WTC11 (cell line): ENCODE results near the gene MYPN. TPM values are rescaled to one million over a fixed set of nuclear protein-coding genes. Genes with fewer than 3 reads are reported as not detected.

Experiments
- ATAC-seq: fragments of 200-7000 bp; cut with Tn5 transposase; 2 replicates; pipeline ENCODE4 v1.10.0; 2021; ENCODE audit warnings: mild to moderate bottlenecking, moderate library complexity
- CTCF ChIA-PET: fragments of 300-600 bp; sonication (Branson Sonifier 250); formaldehyde crosslinking; loops from one replicate; lab custom pipeline; 2021; ENCODE audit warnings: antibody characterized with exemption; lab: Charles Lee
- POLR2A ChIA-PET: fragments of 350-600 bp; sonication (Branson Sonifier 250); formaldehyde crosslinking; loops from one replicate; lab custom pipeline; 2021; ENCODE audit warnings: antibody characterized with exemption; lab: Charles Lee
- DNase-seq: peaks from one replicate; pipeline ENCODE4 v3.0.0; 2021; ENCODE audit warnings: low spot score
- H3K27ac Mint-ChIP-seq: 2 replicates; pipeline ENCODE4 v1.8.0; 2021; ENCODE audit warnings: mixed read lengths
- H3K27me3 Mint-ChIP-seq: 2 replicates; pipeline ENCODE4 v1.8.0; 2021; ENCODE audit warnings: low read depth, mild to moderate bottlenecking, moderate library complexity, mixed read lengths
- H3K36me3 Mint-ChIP-seq: 2 replicates; pipeline ENCODE4 v1.8.0; 2021; ENCODE audit warnings: mixed read lengths
- H3K4me1 Mint-ChIP-seq: 2 replicates; pipeline ENCODE4 v1.8.0; 2022; ENCODE audit warnings: mixed read lengths
- H3K4me3 Mint-ChIP-seq: 2 replicates; pipeline ENCODE4 v1.8.0; 2021; ENCODE audit warnings: mild to moderate bottlenecking, moderate library complexity, mixed read lengths
- H3K9me3 Mint-ChIP-seq: 2 replicates; pipeline ENCODE4 v1.8.0; 2021; ENCODE audit warnings: mixed read lengths
- FOXK1 ChIP-seq: sonication (generic); formaldehyde crosslinking; IDR thresholded peaks from 2 replicates; pipeline ENCODE4 v1.8.0; 2022; ENCODE audit warnings: mild to moderate bottlenecking, moderate library complexity, missing genetic modification reagents
- JAZF1 ChIP-seq: fragments of 250-450 bp; sonication (Bioruptor Pico); IDR thresholded peaks from 2 replicates; pipeline ENCODE4 v1.9.0; 2021; ENCODE audit warnings: moderate library complexity, mild to moderate bottlenecking, inconsistent platforms
- KAT7 ChIP-seq: sonication (generic); formaldehyde crosslinking; IDR thresholded peaks from 2 replicates; pipeline ENCODE4 v1.8.1; 2023; ENCODE audit warnings: missing genetic modification reagents, mild to moderate bottlenecking, borderline replicate concordance
- SP1 ChIP-seq: sonication (generic); formaldehyde crosslinking; conservative IDR thresholded peaks from 2 replicates; pipeline ENCODE4 v1.8.1; 2022; ENCODE audit warnings: missing genetic modification reagents
- TCF7 ChIP-seq: sonication (generic); formaldehyde crosslinking; IDR thresholded peaks from 2 replicates; pipeline ENCODE4 v1.8.0; 2022; ENCODE audit warnings: mild to moderate bottlenecking, low read depth, missing genetic modification reagents, moderate library complexity
- TP53 ChIP-seq: sonication (generic); formaldehyde crosslinking; IDR thresholded peaks from 2 replicates; pipeline ENCODE4 v1.8.1; 2023; ENCODE audit warnings: mild to moderate bottlenecking, missing genetic modification reagents
- ZNF138 ChIP-seq: sonication (generic); formaldehyde crosslinking; conservative IDR thresholded peaks from 2 replicates; pipeline ENCODE4 v1.8.1; 2022; ENCODE audit warnings: mild to moderate bottlenecking, moderate library complexity, missing genetic modification reagents
- ZNF263 ChIP-seq: sonication (generic); formaldehyde crosslinking; IDR thresholded peaks from 2 replicates; pipeline ENCODE4 v1.8.1; 2022; ENCODE audit warnings: low read depth, mild to moderate bottlenecking, moderate library complexity, missing genetic modification reagents
- ZNF671 ChIP-seq: fragments of 250-450 bp; sonication (Bioruptor Pico); IDR thresholded peaks from 2 replicates; pipeline ENCODE4 v1.8.0; 2021; ENCODE audit warnings: mild to moderate bottlenecking
- total RNA-seq: library from RNA; stranded (reverse); gene quantifications from 3 replicates; pipeline ENCODE4 v1.2.3, GENCODE V29; 2021
- TF ChIP-seq, protein P1 (sequence below): sonication (generic); formaldehyde crosslinking; IDR thresholded peaks from 2 replicates; pipeline ENCODE4 v1.8.0; 2023; ENCODE audit warnings: missing genetic modification reagents, mild to moderate bottlenecking, borderline replicate concordance
- TF ChIP-seq, protein P2 (sequence below): sonication (generic); formaldehyde crosslinking; IDR thresholded peaks from 2 replicates; pipeline ENCODE4 v1.8.1; 2022; ENCODE audit warnings: mild to moderate bottlenecking, moderate library complexity, missing genetic modification reagents
- TF ChIP-seq, protein P3 (sequence below): sonication (generic); formaldehyde crosslinking; IDR thresholded peaks from 2 replicates; pipeline ENCODE4 v1.8.0; 2023; ENCODE audit warnings: missing genetic modification reagents
- TF ChIP-seq, protein P4 (sequence below): fragments of 250-450 bp; sonication (Bioruptor Pico); IDR thresholded peaks from 2 replicates; pipeline ENCODE4 v1.9.0; 2021; ENCODE audit warnings: mild to moderate bottlenecking
- TF ChIP-seq, protein P5 (sequence below): sonication (generic); formaldehyde crosslinking; IDR thresholded peaks from 2 replicates; pipeline ENCODE4 v1.8.1; 2022; ENCODE audit warnings: missing genetic modification reagents, borderline replicate concordance
- TF ChIP-seq, protein P6 (sequence below): sonication (generic); formaldehyde crosslinking; IDR thresholded peaks from 2 replicates; pipeline ENCODE4 v1.8.1; 2022; ENCODE audit warnings: mild to moderate bottlenecking, missing genetic modification reagents, moderate library complexity, borderline replicate concordance
- TF ChIP-seq, protein P7 (sequence below): sonication (generic); formaldehyde crosslinking; IDR thresholded peaks from 2 replicates; pipeline ENCODE4 v1.8.0; 2023; ENCODE audit warnings: mild to moderate bottlenecking, missing genetic modification reagents

Gene MYPN
- total RNA-seq, 1 experiment from 2014 or later, result not detected

DNA sequence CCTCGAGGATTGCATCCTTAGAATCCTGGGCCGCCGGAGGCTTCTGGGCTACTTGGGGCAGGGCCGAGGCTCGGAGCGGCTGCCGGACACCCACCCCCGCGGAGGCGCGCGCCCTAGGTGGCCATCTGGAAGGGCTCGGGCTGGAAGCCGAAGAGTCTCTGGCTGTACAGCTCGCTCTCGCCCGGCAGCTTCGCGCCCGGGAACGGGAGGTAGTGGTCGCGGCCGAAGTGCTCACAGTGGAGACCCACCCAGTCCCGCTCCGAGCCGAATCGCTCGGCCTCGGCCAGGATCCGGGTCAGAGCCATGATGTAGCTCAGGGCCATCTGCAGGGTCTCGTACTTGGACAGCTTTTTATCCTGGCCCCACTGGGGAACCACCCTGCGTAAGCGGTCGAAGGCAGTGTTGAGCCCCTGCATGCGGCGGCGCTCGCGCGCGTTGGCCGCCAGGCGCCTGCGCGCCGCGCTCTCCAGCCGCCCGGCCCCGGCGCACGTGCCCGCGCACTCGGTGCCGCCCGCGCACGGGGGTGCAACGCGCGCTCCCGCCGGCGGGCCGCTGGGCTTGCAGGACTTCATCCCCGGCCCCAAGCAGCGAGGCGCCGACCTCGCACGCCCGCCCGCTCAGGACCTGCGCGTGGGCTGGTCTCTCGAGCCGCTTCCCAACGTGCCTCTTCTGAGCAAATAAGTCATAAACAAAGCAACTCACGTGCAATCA lies 122.0 kb downstream of the MYPN start (continued):
- TF ChIP-seq, protein P1, sequence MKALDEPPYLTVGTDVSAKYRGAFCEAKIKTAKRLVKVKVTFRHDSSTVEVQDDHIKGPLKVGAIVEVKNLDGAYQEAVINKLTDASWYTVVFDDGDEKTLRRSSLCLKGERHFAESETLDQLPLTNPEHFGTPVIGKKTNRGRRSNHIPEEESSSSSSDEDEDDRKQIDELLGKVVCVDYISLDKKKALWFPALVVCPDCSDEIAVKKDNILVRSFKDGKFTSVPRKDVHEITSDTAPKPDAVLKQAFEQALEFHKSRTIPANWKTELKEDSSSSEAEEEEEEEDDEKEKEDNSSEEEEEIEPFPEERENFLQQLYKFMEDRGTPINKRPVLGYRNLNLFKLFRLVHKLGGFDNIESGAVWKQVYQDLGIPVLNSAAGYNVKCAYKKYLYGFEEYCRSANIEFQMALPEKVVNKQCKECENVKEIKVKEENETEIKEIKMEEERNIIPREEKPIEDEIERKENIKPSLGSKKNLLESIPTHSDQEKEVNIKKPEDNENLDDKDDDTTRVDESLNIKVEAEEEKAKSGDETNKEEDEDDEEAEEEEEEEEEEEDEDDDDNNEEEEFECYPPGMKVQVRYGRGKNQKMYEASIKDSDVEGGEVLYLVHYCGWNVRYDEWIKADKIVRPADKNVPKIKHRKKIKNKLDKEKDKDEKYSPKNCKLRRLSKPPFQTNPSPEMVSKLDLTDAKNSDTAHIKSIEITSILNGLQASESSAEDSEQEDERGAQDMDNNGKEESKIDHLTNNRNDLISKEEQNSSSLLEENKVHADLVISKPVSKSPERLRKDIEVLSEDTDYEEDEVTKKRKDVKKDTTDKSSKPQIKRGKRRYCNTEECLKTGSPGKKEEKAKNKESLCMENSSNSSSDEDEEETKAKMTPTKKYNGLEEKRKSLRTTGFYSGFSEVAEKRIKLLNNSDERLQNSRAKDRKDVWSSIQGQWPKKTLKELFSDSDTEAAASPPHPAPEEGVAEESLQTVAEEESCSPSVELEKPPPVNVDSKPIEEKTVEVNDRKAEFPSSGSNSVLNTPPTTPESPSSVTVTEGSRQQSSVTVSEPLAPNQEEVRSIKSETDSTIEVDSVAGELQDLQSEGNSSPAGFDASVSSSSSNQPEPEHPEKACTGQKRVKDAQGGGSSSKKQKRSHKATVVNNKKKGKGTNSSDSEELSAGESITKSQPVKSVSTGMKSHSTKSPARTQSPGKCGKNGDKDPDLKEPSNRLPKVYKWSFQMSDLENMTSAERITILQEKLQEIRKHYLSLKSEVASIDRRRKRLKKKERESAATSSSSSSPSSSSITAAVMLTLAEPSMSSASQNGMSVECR, result peak; percentile 68; the same call in 1 of the 2 replicates
- 0 out of 2 replicates have a peak, but pooled peaks have one; percentile 5 for TF ChIP-seq FOXK1 (CRISPR knock-in tag)
- TF ChIP-seq, protein P2, sequence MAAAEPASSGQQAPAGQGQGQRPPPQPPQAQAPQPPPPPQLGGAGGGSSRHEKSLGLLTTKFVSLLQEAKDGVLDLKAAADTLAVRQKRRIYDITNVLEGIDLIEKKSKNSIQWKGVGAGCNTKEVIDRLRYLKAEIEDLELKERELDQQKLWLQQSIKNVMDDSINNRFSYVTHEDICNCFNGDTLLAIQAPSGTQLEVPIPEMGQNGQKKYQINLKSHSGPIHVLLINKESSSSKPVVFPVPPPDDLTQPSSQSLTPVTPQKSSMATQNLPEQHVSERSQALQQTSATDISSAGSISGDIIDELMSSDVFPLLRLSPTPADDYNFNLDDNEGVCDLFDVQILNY, result peak; percentile 34
- TF ChIP-seq, protein P3, sequence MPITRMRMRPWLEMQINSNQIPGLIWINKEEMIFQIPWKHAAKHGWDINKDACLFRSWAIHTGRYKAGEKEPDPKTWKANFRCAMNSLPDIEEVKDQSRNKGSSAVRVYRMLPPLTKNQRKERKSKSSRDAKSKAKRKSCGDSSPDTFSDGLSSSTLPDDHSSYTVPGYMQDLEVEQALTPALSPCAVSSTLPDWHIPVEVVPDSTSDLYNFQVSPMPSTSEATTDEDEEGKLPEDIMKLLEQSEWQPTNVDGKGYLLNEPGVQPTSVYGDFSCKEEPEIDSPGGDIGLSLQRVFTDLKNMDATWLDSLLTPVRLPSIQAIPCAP (CRISPR knock-in tag), result 0 out of 2 replicates have a peak, but pooled peaks have one; percentile 13
- TF ChIP-seq ZNF138 (CRISPR knock-in tag), result no peak
- 0 out of 2 replicates have a peak, but pooled peaks have one; percentile 24 for TF ChIP-seq TP53
- TF ChIP-seq TCF7 (CRISPR knock-in tag), result peak; percentile 60; the same call in 1 of the 2 replicates
- TF ChIP-seq, protein P4, sequence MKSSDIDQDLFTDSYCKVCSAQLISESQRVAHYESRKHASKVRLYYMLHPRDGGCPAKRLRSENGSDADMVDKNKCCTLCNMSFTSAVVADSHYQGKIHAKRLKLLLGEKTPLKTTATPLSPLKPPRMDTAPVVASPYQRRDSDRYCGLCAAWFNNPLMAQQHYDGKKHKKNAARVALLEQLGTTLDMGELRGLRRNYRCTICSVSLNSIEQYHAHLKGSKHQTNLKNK (CRISPR knock-in tag), result no peak
- TF ChIP-seq KAT7 (CRISPR knock-in tag), result peak; percentile 84; the same call in 1 of the 2 replicates
- TF ChIP-seq, protein P5, sequence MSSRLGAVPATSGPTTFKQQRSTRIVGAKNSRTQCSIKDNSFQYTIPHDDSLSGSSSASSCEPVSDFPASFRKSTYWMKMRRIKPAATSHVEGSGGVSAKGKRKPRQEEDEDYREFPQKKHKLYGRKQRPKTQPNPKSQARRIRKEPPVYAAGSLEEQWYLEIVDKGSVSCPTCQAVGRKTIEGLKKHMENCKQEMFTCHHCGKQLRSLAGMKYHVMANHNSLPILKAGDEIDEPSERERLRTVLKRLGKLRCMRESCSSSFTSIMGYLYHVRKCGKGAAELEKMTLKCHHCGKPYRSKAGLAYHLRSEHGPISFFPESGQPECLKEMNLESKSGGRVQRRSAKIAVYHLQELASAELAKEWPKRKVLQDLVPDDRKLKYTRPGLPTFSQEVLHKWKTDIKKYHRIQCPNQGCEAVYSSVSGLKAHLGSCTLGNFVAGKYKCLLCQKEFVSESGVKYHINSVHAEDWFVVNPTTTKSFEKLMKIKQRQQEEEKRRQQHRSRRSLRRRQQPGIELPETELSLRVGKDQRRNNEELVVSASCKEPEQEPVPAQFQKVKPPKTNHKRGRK (CRISPR knock-in tag), result no peak

DNA sequence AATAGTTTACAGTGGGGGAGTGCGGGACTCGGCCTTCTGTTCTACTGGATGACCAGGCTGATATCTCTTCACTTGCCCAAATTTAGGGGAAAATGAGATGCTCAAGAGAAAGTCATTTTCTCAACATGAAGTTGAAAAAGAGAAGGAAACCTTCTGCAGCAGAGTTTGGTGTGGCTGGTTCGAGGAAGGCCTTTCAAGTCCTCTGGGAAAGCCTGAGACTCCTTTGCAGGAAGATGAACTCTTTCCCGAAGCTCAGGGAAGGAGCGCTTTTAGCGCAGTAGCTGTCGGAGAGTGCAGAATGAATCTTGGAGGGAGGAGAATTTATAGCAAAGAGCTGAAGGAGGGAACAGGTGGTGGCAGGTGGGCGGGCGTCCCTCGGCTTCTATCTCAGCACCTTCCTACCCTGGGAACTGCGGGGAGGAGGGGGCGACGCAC lies 122.5 kb downstream of the MYPN start, which contains the start of gene ATOH7:
TSS of gene ATOH7 (minus strand) at position 297 of the 435 bp plus-strand sequence. CDS start 436 bp downstream, outside the sequence.
- peaks cover 69% of the 10 kb centered on the region for H3K27me3 Mint-ChIP-seq
- H3K4me1 Mint-ChIP-seq, result peaks cover 11% of the 10 kb centered on the region
- peak within 1 kb of the TSS; percentile 77 for H3K4me3 Mint-ChIP-seq
- H3K9me3 Mint-ChIP-seq, result no peaks in the 10 kb centered on the region
- ATAC-seq (peak; percentile 38), DNase-seq (peak; percentile 33)
- no peak within 1 kb of the TSS; the same call in 1 of the 2 replicates for H3K27ac Mint-ChIP-seq
- no peaks in the 10 kb centered on the region for H3K36me3 Mint-ChIP-seq
- ChIA-PET CTCF (interaction anchor here (0.8 to 2.5 kb wide), 4 partner anchors 9 to 175 kb away, joined by 3 to 16 read pairs (median 5); partner anchors contain the start of gene RUFY2), POLR2A (interaction anchor here (0.7 to 2.7 kb wide), 3 partner anchors 18 to 377 kb away, joined by 3 to 42 read pairs (median 3); partner anchors contain the start of genes HNRNPH3 and PBLD)
- TF ChIP-seq JAZF1 (CRISPR knock-in tag) (no peak), ZNF671 (CRISPR knock-in tag) (no peak), ZNF263 (CRISPR knock-in tag) (no peak), SP1 (no peak)
- TF ChIP-seq, protein P1, result no peak
- TF ChIP-seq, protein P6, sequence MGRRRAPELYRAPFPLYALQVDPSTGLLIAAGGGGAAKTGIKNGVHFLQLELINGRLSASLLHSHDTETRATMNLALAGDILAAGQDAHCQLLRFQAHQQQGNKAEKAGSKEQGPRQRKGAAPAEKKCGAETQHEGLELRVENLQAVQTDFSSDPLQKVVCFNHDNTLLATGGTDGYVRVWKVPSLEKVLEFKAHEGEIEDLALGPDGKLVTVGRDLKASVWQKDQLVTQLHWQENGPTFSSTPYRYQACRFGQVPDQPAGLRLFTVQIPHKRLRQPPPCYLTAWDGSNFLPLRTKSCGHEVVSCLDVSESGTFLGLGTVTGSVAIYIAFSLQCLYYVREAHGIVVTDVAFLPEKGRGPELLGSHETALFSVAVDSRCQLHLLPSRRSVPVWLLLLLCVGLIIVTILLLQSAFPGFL (CRISPR knock-in tag), result no peak
- TF ChIP-seq, protein P7, sequence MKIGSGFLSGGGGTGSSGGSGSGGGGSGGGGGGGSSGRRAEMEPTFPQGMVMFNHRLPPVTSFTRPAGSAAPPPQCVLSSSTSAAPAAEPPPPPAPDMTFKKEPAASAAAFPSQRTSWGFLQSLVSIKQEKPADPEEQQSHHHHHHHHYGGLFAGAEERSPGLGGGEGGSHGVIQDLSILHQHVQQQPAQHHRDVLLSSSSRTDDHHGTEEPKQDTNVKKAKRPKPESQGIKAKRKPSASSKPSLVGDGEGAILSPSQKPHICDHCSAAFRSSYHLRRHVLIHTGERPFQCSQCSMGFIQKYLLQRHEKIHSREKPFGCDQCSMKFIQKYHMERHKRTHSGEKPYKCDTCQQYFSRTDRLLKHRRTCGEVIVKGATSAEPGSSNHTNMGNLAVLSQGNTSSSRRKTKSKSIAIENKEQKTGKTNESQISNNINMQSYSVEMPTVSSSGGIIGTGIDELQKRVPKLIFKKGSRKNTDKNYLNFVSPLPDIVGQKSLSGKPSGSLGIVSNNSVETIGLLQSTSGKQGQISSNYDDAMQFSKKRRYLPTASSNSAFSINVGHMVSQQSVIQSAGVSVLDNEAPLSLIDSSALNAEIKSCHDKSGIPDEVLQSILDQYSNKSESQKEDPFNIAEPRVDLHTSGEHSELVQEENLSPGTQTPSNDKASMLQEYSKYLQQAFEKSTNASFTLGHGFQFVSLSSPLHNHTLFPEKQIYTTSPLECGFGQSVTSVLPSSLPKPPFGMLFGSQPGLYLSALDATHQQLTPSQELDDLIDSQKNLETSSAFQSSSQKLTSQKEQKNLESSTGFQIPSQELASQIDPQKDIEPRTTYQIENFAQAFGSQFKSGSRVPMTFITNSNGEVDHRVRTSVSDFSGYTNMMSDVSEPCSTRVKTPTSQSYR (CRISPR knock-in tag), result no peak
